ENCODE data around the gene BICDL2.

- TF ChIP-seq CTCF (IDR thresholded peaks at IDR 0.05), result no peak
- no peak for TF ChIP-seq POLR2A (IDR thresholded peaks at IDR 0.05)
- TF ChIP-seq POLR2AphosphoS5 (IDR thresholded peaks at IDR 0.05), result no peak
- no peak for TF ChIP-seq EP300 (IDR thresholded peaks at IDR 0.05)
Observed at GRCh38 chr16:3023415-3023668, 13.4 kb downstream of the BICDL2 start.

All from suprapubic skin (tissue), 4 donors.